ENCODE results near the gene REV3L.
"Not testable (repeated sequence)": the region's sequence is repeated elsewhere in the genome, so short reads cannot be mapped to it uniquely, and the experiment has no call there.

GRCh38 chr6:111476061-111476460 lies 7.0 kb downstream of the REV3L start:
- TF ChIP-seq SP1, YY1 (IDR thresholded peaks at IDR 0.05; ENCODE audit: low read depth, low read length): not testable (repeated sequence)

All from H1 (cell line).